ENCODE data around the gene C2orf42.
"Not testable (repeated sequence)": the region's sequence is repeated elsewhere in the genome, so short reads cannot be mapped to it uniquely, and the experiment has no call there.

The C2orf42 gene

GRCh38 chr2:70116936-70117552 lies 73.8 kb downstream of the C2orf42 start:
- TF ChIP-seq CTCF (IDR thresholded peaks at IDR 0.05; ENCODE audit: low read depth, low read length), result no peak
- H3K9me3 ChIP-seq, result no peaks in the 10 kb centered on the region
- no peak overlapping the region for H3K4me3 ChIP-seq (ENCODE audit: low read depth, low read length)
- no peaks in the 10 kb centered on the region for H3K4me1 ChIP-seq
- no peaks in the 10 kb centered on the region for H3K36me3 ChIP-seq
- H3K27me3 ChIP-seq, result no peaks in the 10 kb centered on the region
- no peak for DNase-seq

- Histone ChIP-seq H3K27me3 (no peaks in the 10 kb centered on the region), H3K4me1 (no peaks in the 10 kb centered on the region), H3K36me3 (no peaks in the 10 kb centered on the region), H3K4me3 (ENCODE audit: low read depth, low read length) (no peak overlapping the region), H3K9me3 (no peaks in the 10 kb centered on the region)
- TF ChIP-seq CTCF (IDR thresholded peaks at IDR 0.05; ENCODE audit: low read depth, low read length), result no peak
- DNase-seq, result no peak
Observed at GRCh38 chr2:70115646-70116442, 75.0 kb downstream of the C2orf42 start.

- H3K36me3 ChIP-seq, result no peaks in the 10 kb centered on the region
- no peak for DNase-seq
- H3K4me1 ChIP-seq, result 0 out of 2 replicates have a peak, but pooled peaks cover 3% of the 10 kb centered on the region
- H3K27me3 ChIP-seq, result no peaks in the 10 kb centered on the region
- no peak overlapping the region for H3K4me3 ChIP-seq (ENCODE audit: low read depth, low read length)
- no peak for TF ChIP-seq CTCF (IDR thresholded peaks at IDR 0.05; ENCODE audit: low read depth, low read length)
- H3K9me3 ChIP-seq, result no peaks in the 10 kb centered on the region
Observed at GRCh38 chr2:70113359-70114070, 77.3 kb downstream of the C2orf42 start.

- Histone ChIP-seq H3K27me3 (no peaks in the 10 kb centered on the region), H3K36me3 (no peaks in the 10 kb centered on the region), H3K9me3 (no peaks in the 10 kb centered on the region), H3K4me1 (0 out of 2 replicates have a peak, but pooled peaks cover 3% of the 10 kb centered on the region), H3K4me3 (ENCODE audit: low read depth, low read length) (no peak overlapping the region)
- no peak for DNase-seq
- no peak for TF ChIP-seq CTCF (IDR thresholded peaks at IDR 0.05; ENCODE audit: low read depth, low read length)
Observed at GRCh38 chr2:70111752-70112591, 78.8 kb downstream of the C2orf42 start.

GRCh38 chr2:70110397-70110796 lies 80.4 kb downstream of the C2orf42 start:
- H3K27me3 ChIP-seq; H3K4me3 ChIP-seq (ENCODE audit: low read depth, low read length); H3K4me1 ChIP-seq; H3K9me3 ChIP-seq; H3K36me3 ChIP-seq; DNase-seq: not testable (repeated sequence)

GRCh38 chr2:70106138-70106537 lies 84.7 kb downstream of the C2orf42 start:
- H3K27me3 ChIP-seq; H3K4me1 ChIP-seq; H3K9me3 ChIP-seq; H3K4me3 ChIP-seq (ENCODE audit: low read depth, low read length); H3K36me3 ChIP-seq; DNase-seq: not testable (repeated sequence)
